ENCODE measurements around the gene GATAD2B.

GRCh38 chr1:153783233-153784190 is 139.3 kb downstream of the GATAD2B start:
- TF ChIP-seq CTCF (IDR thresholded peaks at IDR 0.05) = peak in 3 of 5 experiments; percentile 8 to 69 (median 59)
- TF ChIP-seq POLR2A (IDR thresholded peaks at IDR 0.05) = peak; percentile 97 to 98
- TF ChIP-seq EP300 (IDR thresholded peaks at IDR 0.05) = peak; percentile 95 to 99
